ENCODE measurements around the gene SAP25. TPM values are rescaled to one million over a fixed set of nuclear protein-coding genes. Genes with fewer than 3 reads are reported as not detected.
A peak's percentile ranks its signal among the peaks of the same experiment; 100 is the strongest.

SAP25 gene
- total RNA-seq, 1 donor from 2014 or later, result 1.9 TPM

DNA sequence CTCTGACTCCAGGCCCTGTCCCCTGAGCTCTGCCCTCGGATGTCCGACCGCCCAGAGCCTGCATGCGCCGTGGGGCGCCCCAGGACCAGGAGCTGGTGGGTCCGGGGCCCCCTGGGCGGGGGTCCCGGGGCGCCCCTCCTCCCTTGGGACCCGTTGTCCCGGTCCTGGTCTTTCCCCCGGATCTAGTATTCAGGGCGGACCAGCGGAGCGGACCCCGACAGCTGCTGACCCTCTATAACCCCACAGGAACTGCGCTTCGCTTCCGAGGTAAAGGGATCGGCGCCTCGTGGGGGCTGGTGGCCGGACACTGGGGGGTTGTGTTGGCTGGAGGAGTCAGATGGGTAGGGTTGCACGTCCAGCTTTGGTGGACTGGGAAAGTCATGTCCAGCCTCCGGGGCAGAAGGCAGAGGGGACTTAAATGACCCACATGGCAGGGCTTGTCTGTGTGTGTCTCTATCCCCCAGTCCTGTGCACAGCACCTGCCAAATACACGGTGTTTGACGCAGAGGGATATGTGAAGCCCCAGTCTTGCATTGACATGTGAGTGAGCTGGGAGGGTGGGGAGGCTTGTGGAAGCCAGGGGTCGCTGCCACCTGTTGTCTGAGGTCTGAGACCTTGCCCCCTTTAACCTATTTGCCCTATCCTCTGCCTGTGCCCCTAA, 39.2 kb upstream of the SAP25 start:
- Histone ChIP-seq H3K27ac (ENCODE audit: low read depth, low read length) (peak overlapping the region; percentile 22), H3K9me3 (ENCODE audit: insufficient read depth, low read depth, low read length) (no peaks in the 10 kb centered on the region), H3K79me2 (ENCODE audit: insufficient read depth, low read length) (peaks cover 5% of the 10 kb centered on the region), H3K36me3 (ENCODE audit: insufficient read depth, low read length) (peaks cover 3% of the 10 kb centered on the region), H2AFZ (ENCODE audit: low read depth, low read length) (peak overlapping the region; percentile 67), H3K4me1 (ENCODE audit: insufficient read depth, low read length) (peaks cover 7% of the 10 kb centered on the region), H3K4me2 (ENCODE audit: low read length) (peak overlapping the region; percentile 85), H4K20me1 (ENCODE audit: insufficient read depth, low read length) (peaks cover 4% of the 10 kb centered on the region), H3K4me3 (ENCODE audit: insufficient read depth, low read depth, low read length) (peak overlapping the region; percentile 72), H3K9ac (ENCODE audit: low read length) (peak overlapping the region; percentile 77), H3K27me3 (ENCODE audit: insufficient read depth, low read length) (no peaks in the 10 kb centered on the region)
- peaks cover 2% of the 10 kb centered on the region for H3K36me3 Mint-ChIP-seq (ENCODE audit: low read depth, unreplicated experiment)
- no peaks in the 10 kb centered on the region for H3K27me3 Mint-ChIP-seq (ENCODE audit: low read depth, unreplicated experiment)
- FAIRE-seq (no peak), DNase-seq (ENCODE audit: low read depth) (no peak)
- no peak overlapping the region for H3K27ac Mint-ChIP-seq (ENCODE audit: unreplicated experiment)
- TF ChIP-seq, protein P1, sequence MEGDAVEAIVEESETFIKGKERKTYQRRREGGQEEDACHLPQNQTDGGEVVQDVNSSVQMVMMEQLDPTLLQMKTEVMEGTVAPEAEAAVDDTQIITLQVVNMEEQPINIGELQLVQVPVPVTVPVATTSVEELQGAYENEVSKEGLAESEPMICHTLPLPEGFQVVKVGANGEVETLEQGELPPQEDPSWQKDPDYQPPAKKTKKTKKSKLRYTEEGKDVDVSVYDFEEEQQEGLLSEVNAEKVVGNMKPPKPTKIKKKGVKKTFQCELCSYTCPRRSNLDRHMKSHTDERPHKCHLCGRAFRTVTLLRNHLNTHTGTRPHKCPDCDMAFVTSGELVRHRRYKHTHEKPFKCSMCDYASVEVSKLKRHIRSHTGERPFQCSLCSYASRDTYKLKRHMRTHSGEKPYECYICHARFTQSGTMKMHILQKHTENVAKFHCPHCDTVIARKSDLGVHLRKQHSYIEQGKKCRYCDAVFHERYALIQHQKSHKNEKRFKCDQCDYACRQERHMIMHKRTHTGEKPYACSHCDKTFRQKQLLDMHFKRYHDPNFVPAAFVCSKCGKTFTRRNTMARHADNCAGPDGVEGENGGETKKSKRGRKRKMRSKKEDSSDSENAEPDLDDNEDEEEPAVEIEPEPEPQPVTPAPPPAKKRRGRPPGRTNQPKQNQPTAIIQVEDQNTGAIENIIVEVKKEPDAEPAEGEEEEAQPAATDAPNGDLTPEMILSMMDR (IDR thresholded peaks at IDR 0.05; ENCODE audit: insufficient read depth, low read depth, low read length), result no peak
- TF ChIP-seq EZH2 (IDR thresholded peaks at IDR 0.05; ENCODE audit: insufficient read depth, low read length), result no peak
- H3K9me3 Mint-ChIP-seq (ENCODE audit: unreplicated experiment), result no peaks in the 10 kb centered on the region
- peak overlapping the region; percentile 90 for H3K4me3 Mint-ChIP-seq (ENCODE audit: unreplicated experiment)
- no peaks in the 10 kb centered on the region for H3K4me1 Mint-ChIP-seq (ENCODE audit: low read depth, unreplicated experiment)

DNA sequence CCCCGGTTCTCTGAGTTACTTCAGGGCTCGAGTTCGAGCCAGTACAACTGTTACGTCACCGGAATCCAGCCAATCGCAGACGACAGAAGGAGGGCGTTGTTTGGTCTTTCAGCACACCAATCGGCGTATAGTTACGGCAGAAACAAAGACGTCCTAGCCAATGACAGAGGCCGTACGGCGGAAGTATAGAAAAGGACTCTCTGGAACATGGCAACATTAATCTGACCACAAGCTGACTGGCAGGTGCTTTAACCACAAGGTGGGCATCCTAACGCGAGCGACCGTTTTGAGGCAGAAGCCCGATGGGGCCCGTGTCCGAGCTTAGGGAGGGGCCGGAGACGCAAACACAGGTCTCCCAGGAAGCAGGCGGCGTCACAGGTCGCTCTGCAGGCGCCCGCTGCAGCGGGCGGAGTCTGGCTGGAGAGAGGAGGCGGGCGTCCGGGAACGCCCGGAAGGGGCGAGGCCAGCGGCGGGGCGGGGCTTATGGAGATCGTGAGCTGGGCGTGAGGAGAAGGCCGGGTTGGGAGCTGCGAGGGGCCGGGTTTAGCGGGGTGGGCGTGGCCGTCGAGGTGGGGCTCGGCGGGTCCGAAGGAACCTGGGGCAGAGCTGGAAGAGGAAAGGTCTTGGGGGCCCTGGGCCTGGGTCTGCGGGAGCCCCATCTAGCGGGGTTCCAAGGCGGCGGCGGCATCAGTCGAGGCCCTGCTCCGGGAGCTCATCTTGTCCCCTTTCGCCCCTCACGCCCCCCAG, 38.5 kb upstream of the SAP25 start, which contains the start of gene MOSPD3:
Gene MOSPD3, plus strand, starts transcription at position 558 of the 747 bp plus-strand sequence. CDS start 252 bp downstream, outside the sequence.
- peak within 1 kb of the TSS; percentile 87 for H2AFZ ChIP-seq (ENCODE audit: low read depth, low read length)
- peak; percentile 99 for FAIRE-seq
- H3K27me3 ChIP-seq (ENCODE audit: insufficient read depth, low read length), result no peaks in the 10 kb centered on the region
- H3K27me3 Mint-ChIP-seq (ENCODE audit: low read depth, unreplicated experiment), result peaks cover 2% of the 10 kb centered on the region
- peaks cover 7% of the 10 kb centered on the region for H3K36me3 Mint-ChIP-seq (ENCODE audit: low read depth, unreplicated experiment)
- peaks cover 4% of the 10 kb centered on the region for H3K36me3 ChIP-seq (ENCODE audit: insufficient read depth, low read length)
- H3K9me3 Mint-ChIP-seq (ENCODE audit: unreplicated experiment), result no peaks in the 10 kb centered on the region
- peak within 1 kb of the TSS; percentile 91 for H3K27ac Mint-ChIP-seq (ENCODE audit: unreplicated experiment)
- peaks cover 5% of the 10 kb centered on the region for H3K79me2 ChIP-seq (ENCODE audit: insufficient read depth, low read length)
- peaks cover 7% of the 10 kb centered on the region for H3K4me1 ChIP-seq (ENCODE audit: insufficient read depth, low read length)
- H3K27ac ChIP-seq (ENCODE audit: low read depth, low read length), result peak within 1 kb of the TSS; percentile 80
- TF ChIP-seq, protein P1 (IDR thresholded peaks at IDR 0.05; ENCODE audit: insufficient read depth, low read depth, low read length), result no peak
- TF ChIP-seq EZH2 (IDR thresholded peaks at IDR 0.05; ENCODE audit: insufficient read depth, low read length), result no peak
- H3K4me2 ChIP-seq (ENCODE audit: low read length), result peak within 1 kb of the TSS; percentile 85
- H3K4me3 ChIP-seq (ENCODE audit: insufficient read depth, low read depth, low read length), result peak within 1 kb of the TSS; percentile 72
- peaks cover 4% of the 10 kb centered on the region for H4K20me1 ChIP-seq (ENCODE audit: insufficient read depth, low read length)
- H3K4me1 Mint-ChIP-seq (ENCODE audit: low read depth, unreplicated experiment), result no peaks in the 10 kb centered on the region
- peak within 1 kb of the TSS; percentile 90 for H3K4me3 Mint-ChIP-seq (ENCODE audit: unreplicated experiment)
- peak within 1 kb of the TSS; percentile 77 for H3K9ac ChIP-seq (ENCODE audit: low read length)
- H3K9me3 ChIP-seq (ENCODE audit: insufficient read depth, low read depth, low read length), result no peaks in the 10 kb centered on the region
- DNase-seq (ENCODE audit: low read depth), result peak; percentile 99

Measured in astrocyte (in vitro differentiated cells and primary cell).